ENCODE results near the gene ERBB2. TPM values are rescaled to one million over a fixed set of nuclear protein-coding genes. Genes with fewer than 3 reads are reported as not detected.
A peak's percentile ranks its signal among the peaks of the same experiment; 100 is the strongest.

ERBB2 gene
- total and polyA plus RNA-seq, 2 of the 8 experiments (the other 6 are each of a cell fraction or from before 2014, with no cell fraction given): 183 to 394 TPM

GRCh38 chr17:39730095-39730921, 30.4 kb downstream of the ERBB2 start, which contains the start of gene MIEN1 (continued):
- TF ChIP-seq CHD7 (IDR thresholded peaks at IDR 0.05; ENCODE audit: insufficient replicate concordance, low read length) (no peak), EGR1 (IDR thresholded peaks at IDR 0.05; ENCODE audit: borderline replicate concordance, low read depth, low read length) (peak; percentile 18; the same call in 1 of the 2 replicates), KDM5A (IDR thresholded peaks at IDR 0.05; ENCODE audit: low read length) (no peak), SIN3A (conservative IDR thresholded peaks at IDR 0.05 in 1 of 2, IDR thresholded peaks at IDR 0.05 in 1 of 2; ENCODE audit: low read depth in 1 of 2, low read length in 2 of 2) (peak in 1 of 2 experiments; percentile 56; a peak in 1 of 4 replicates), CHD2 (IDR thresholded peaks at IDR 0.05; ENCODE audit: low read length) (no peak), CTCF (IDR thresholded peaks at IDR 0.05; ENCODE audit: control extremely low read depth in 1 of 3, insufficient read depth in 1 of 3, low read depth in 1 of 3, low read length in 3 of 3) (peak; percentile 42 to 76 (median 73)), JUND (IDR thresholded peaks at IDR 0.05; ENCODE audit: low read length) (peak; percentile 46; the same call in 1 of the 2 replicates)
